ENCODE results near the gene FLNB. TPM values are rescaled to one million over a fixed set of nuclear protein-coding genes. Genes with fewer than 3 reads are reported as not detected.

The FLNB gene
- total and polyA plus RNA-seq, 2 of the 8 experiments (the other 6 are each of a cell fraction or from before 2014, with no cell fraction given): 72.3 to 118 TPM

DNA sequence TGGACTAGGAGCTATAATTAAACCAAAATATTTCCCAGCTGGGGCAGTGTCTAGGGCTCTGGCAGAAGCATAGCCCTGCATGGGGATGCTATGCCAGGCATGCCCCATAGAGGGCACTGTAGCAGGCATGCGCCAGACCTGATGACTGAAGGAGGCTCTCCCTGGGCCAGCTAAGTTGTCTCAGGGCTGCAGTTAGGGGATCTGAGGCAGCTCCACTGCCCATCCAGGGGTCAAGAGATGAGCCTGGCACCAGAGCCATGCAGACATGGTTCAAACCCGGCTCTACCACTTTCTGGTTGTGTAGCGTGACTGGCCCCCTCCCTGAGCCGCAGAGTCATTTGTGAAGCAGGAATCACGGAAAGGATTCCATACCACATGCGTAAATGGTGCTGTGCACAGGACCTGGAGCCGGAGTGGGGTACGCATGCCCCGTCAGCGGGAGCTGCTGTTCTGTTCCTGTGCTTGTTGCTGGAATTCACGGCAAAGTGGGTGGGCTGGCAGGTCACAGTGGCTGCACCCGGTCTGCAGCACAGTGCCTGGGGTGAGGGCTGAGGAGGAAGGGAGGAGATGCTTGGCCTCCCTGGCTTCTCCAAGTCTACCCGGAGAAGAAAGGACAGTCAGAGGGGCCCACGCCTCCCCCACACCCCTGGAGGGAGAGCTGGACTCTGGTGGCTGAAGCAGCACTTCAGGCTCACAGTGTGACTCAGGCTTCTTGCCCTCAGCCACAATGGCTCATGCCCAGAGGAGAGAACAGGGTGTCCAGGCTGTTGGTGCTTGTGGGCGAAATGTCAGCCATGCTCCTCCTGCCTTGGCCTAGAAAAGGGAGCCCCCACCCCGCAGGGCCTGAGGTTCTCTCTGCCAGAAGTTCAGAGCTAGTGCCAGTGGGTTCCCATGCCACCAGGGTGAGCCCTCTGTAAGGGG lies 159.5 kb downstream of the FLNB start:
- Histone ChIP-seq H2BK20ac (ENCODE audit: low read length) (no peak overlapping the region), H2BK15ac (ENCODE audit: low read length) (no peak overlapping the region), H3K4me3 (ENCODE audit: extremely low read depth in 1 of 4, insufficient read depth in 2 of 4, low read depth in 3 of 4, low read length in 4 of 4) (no peak overlapping the region), H3K9me3 (ENCODE audit: insufficient read depth in 2 of 2, low read depth in 1 of 2, low read length in 1 of 2) (no peaks in the 10 kb centered on the region), H4K91ac (replicated peaks; ENCODE audit: insufficient read length, low read length) (no peak overlapping the region), H2BK12ac (ENCODE audit: low read depth, low read length) (no peak overlapping the region), H3K14ac (ENCODE audit: insufficient read length) (no peak overlapping the region), H3K27me3 (replicated peaks in 1 of 4; ENCODE audit: control insufficient read depth in 3 of 4, extremely low read depth in 1 of 4, insufficient read depth in 3 of 4, low read length in 3 of 4) (no peaks in the 10 kb centered on the region), H3K23ac (ENCODE audit: insufficient read length) (no peak overlapping the region), H4K5ac (ENCODE audit: insufficient read length, low read depth, low read length) (no peak overlapping the region), H4K20me1 (replicated peaks in 1 of 2; ENCODE audit: control insufficient read depth in 1 of 2, insufficient read depth in 2 of 2, low read length in 2 of 2) (peaks cover 0 to 6% of the 10 kb centered on the region in 2 experiments), H3K4me1 (replicated peaks in 1 of 4; ENCODE audit: control insufficient read depth in 3 of 4, insufficient read depth in 4 of 4, low read length in 3 of 4) (peaks cover 0 to 5% (median 2%) of the 10 kb centered on the region in 4 experiments; a peak in 2 of 7 replicates), H3K18ac (ENCODE audit: extremely low read depth, low read length) (no peak overlapping the region), H3K36me3 (ENCODE audit: control insufficient read depth in 2 of 4, insufficient read depth in 4 of 4, low read length in 3 of 4) (peaks cover 8 to 32% (median 25%) of the 10 kb centered on the region in 4 experiments; a peak in 7 of 8 replicates), H3K9ac (replicated peaks in 1 of 4; ENCODE audit: extremely low read depth in 1 of 4, low read depth in 3 of 4, low read length in 3 of 4) (no peak overlapping the region; a peak in 1 of 7 replicates), H3K79me2 (ENCODE audit: control insufficient read depth in 1 of 2, insufficient read depth in 2 of 2, low read length in 2 of 2) (no peaks in the 10 kb centered on the region), H3K79me1 (ENCODE audit: low read depth, low read length) (no peaks in the 10 kb centered on the region; the same call in 1 of the 2 replicates), H4K8ac (ENCODE audit: extremely low read depth, insufficient read depth, low read length) (peak overlapping the region; percentile 71), H2AK5ac (ENCODE audit: low read depth, low read length) (no peak overlapping the region), H3K27ac (ENCODE audit: low read depth, low read length) (no peak overlapping the region; the same call in 1 of the 2 replicates), H2BK5ac (ENCODE audit: low read depth, low read length) (no peak overlapping the region), H3K23me2 (ENCODE audit: low read depth, low read length) (no peaks in the 10 kb centered on the region), H3K4ac (replicated peaks; ENCODE audit: insufficient read length, low read depth, low read length) (no peak overlapping the region), H2AFZ (ENCODE audit: low read length) (no peak overlapping the region), H3K56ac (replicated peaks; ENCODE audit: insufficient read length, low read depth, low read length) (no peak overlapping the region), H3K4me2 (ENCODE audit: insufficient read depth in 1 of 2, low read depth in 2 of 2, low read length in 2 of 2) (no peak overlapping the region; a peak in 1 of 4 replicates), H2BK120ac (replicated peaks; ENCODE audit: low read depth, low read length) (no peak overlapping the region)
- CTCF ChIA-PET (ENCODE audit: partially characterized antibody): interaction anchor here (0.6 to 4.4 kb wide), 61 partner anchors 8 to 575 kb away, joined by 3 to 40 read pairs (median 5); partner anchors contain the start of genes DNASE1L3 and FLNB
- DNase-seq (ENCODE audit: low read depth in 1 of 2, low spot score in 2 of 2): peak in 1 of 2 experiments; percentile 92
- 84% methylated on average over 16 of the region's 16 CpGs; no CpG with 5 or more reads in 1 of the 2 experiments for WGBS, 2 experiments (ENCODE audit: extremely low coverage in 1 of 2, insufficient coverage in 1 of 2, insufficient read length in 1 of 2, insufficient replicate concordance in 2 of 2, low coverage in 1 of 2, low lambda C conversion rate in 2 of 2, missing lambda C conversion rate in 1 of 2)
- POLR2A ChIA-PET (ENCODE audit: partially characterized antibody): interaction anchor here (1.0 to 1.7 kb wide), 3 partner anchors 10 to 25 kb away, joined by 3 to 6 read pairs (median 3); no protein-coding TSS in a partner anchor
- FAIRE-seq: peak; percentile 66
- TF ChIP-seq TEAD4 (IDR thresholded peaks at IDR 0.05; ENCODE audit: low read depth, low read length): peak; percentile 61; the same call in 1 of the 2 replicates
- TF ChIP-seq CTCF (IDR thresholded peaks at IDR 0.05; ENCODE audit: control extremely low read depth in 1 of 3, insufficient read depth in 1 of 3, low read depth in 1 of 3, low read length in 3 of 3): peak; percentile 73 to 97 (median 95)
- no peak for TF ChIP-seq MAFK (IDR thresholded peaks at IDR 0.05; ENCODE audit: low read depth, low read length)
- 0 out of 2 replicates have a peak, but pooled peaks have one; percentile 28 for TF ChIP-seq CREB1 (IDR thresholded peaks at IDR 0.05)
- no peak for TF ChIP-seq GTF2F1 (IDR thresholded peaks at IDR 0.05; ENCODE audit: borderline replicate concordance, low read depth, low read length)
- TF ChIP-seq ZNF274 (IDR thresholded peaks at IDR 0.05; ENCODE audit: borderline replicate concordance, extremely low read depth, low read length): no peak
- peak; percentile 49 to 58 for TF ChIP-seq RAD21 (IDR thresholded peaks at IDR 0.05 in 1 of 2, conservative IDR thresholded peaks at IDR 0.05 in 1 of 2; ENCODE audit: low read depth in 2 of 2, low read length in 2 of 2)
